ENCODE measurements around the gene KCTD11.
A peak's percentile ranks its signal among the peaks of the same experiment; 100 is the strongest.

The KCTD11 gene

GRCh38 chr17:7351665-7352502, at the start of gene KCTD11:
Gene KCTD11 (plus strand): TSS chr17:7352162.
- DNase-seq = peak; percentile 90

DNA sequence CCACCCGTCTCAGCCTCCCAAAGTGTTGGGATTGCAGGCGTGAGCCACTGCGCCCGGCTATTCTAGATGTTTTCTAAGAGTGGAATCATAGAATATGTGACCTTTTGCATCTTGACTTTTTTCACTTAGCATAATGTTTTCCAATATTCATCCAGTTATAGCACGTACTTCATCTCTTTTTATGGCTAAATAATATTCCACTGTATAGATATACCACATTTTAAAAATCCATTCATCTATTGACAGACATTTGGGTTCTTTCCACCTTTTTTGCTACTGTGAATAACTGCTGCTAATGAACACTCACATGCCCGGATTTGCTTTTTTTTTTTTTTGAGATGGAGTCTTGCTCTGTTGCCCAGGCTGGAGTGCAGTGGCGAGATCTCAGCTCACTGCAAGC, 47.8 kb upstream of the KCTD11 start:
- DNase-seq = no peak

GRCh38 chr17:7306911-7307685, 44.9 kb upstream of the KCTD11 start, which contains the start of gene EIF5A:
Gene EIF5A (plus strand): TSS chr17:7307628. CDS start chr17:7309636, 2,008 bp downstream.
- DNase-seq = peak; percentile 100

DNA sequence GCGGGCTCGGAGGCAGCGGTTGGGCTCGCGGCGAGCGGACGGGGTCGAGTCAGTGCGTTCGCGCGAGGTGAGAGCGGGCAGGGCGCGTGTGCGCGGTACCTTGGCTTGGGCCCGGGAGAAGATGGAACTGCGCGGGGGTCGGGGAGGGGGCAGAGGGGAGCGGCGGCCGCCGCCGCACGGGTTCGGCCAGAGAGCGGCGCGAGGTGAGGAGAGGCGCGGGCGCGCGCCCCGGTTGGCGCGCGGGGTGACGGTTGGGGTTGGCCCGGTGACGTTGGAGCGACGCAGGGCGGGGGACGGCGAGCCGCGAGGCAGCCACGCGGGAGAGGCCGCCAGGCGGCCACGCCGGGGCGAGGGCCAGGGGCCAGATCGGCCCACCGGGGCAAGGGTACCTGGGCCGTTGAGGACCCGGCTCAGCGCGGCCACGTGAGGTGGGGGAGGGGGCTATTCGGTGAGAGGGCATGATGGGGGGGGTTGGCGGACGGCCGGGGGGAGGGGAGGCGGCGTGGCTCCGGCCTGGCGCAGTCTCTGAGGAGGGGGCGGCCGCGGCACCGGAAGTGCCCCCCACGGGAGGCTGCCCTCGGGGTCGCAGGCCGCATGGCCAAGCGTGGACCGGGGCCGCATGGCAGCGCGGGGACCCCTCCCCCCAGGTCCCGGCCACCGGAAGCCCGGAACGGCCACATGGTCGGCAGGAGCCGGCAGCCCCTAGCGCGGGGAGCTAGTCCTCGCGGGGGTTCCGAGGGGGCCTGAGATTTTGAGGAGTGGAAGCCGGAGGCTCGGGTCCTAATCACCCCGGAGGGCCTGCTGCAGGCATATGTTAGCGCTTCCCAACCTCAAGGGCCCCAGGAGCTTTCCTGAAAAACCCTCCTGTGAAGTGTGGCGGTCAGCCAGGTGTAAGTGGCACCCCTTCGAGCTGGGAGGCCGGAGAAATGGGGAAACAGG, 44.0 kb upstream of the KCTD11 start:
- DNase-seq = peak; percentile 83

- DNase-seq = peak; percentile 92
These were observed 43.1 kb upstream of the KCTD11 start for GRCh38 chr17:7308625-7309433.

DNA sequence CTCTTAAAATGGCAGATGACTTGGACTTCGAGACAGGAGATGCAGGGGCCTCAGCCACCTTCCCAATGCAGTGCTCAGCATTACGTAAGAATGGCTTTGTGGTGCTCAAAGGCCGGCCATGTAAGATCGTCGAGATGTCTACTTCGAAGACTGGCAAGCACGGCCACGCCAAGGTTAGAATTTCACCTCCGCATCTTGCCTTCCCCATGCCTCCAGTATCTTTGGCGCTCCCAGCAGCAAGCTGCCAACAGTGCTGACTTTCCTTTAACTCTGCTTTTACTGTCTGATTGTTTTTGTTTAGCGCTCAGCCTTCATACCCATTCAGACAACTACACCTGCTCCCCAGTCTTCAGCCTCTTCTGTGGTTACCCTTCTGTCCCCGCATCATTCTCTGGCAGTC, 42.3 kb upstream of the KCTD11 start:
- DNase-seq = no peak

- no peak for DNase-seq
These were observed 40.8 kb upstream of the KCTD11 start for GRCh38 chr17:7311110-7311705.

- no peak for DNase-seq
These were observed 39.4 kb upstream of the KCTD11 start for GRCh38 chr17:7312432-7313087.

DNA sequence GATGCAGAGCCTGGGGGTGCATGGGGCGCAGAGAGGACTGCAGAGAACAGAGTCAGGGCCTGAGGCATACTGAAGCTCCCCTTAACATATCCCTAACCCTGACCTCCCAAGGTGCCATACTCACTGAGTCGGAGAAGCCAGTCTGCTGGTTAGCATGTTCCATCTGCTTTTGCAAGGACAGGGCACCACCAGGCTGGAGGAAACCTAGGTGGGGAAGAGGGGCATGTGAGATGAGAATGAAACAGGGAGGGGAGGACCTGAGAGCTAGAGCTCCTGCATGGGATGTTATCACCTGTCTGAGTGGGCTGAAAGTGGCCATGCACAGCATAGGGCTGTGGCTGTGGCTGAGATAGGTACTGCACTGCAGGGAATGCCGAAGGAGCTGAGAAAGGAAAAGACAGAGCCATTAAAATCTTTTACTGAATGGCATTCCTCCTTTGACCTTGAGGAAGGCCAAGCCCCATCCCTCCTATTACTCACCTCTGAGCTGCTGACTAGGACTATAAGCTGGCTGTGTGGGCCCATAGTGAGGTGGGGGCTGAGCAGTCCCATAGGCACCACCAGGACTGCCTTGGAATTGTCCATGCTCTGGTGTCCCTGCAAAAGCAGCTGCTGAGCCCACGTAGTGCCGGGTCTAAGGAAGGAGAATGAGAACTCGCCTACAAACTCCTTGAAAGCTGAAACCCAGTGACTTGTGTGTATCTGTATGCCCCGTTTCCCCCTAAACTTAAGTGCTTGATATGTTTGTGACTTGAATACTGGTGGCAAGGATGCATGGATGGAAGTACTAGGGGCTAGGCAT, 38.7 kb upstream of the KCTD11 start:
- peak; percentile 79 for DNase-seq

DNA sequence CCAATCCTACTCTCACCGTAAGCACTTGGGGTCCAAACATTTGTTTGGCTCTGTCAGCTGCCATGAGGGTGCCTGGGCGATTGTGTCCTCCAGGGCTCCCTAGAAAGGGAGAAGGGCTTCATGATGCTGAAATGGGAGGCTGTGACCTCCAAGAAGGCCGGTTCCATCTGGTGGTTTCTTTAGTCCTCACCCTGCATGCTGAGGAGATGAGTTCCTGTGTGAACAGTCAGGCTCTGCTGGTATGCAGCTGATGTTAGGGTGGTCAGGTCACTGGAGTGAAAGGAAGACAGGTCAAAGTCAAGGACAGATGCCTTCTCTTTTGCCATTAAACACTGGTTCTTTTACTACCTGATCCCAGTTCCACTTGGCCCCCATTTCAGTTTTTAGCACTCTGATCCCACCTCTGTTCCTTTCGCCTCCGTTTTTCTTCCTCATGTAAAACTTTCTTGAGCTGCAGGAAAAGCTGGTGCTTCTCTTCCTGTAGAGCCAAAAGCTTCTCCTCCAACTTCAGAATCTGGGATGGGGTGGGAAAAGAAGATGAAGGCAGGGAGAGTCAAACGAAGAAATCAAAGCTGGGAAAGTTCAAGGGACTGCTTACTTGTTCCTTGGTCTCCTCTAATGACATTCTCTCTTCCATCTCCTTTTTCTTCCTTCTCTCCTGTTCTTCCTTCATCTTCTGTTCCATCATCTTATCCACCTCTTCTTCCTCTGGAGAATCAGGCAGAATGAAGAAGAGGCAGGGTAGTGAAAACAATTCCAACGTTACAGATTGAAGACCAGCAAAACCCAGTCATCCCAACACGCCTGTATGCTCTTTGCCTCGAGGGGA, 37.9 kb upstream of the KCTD11 start:
- DNase-seq = peak; percentile 71

DNA sequence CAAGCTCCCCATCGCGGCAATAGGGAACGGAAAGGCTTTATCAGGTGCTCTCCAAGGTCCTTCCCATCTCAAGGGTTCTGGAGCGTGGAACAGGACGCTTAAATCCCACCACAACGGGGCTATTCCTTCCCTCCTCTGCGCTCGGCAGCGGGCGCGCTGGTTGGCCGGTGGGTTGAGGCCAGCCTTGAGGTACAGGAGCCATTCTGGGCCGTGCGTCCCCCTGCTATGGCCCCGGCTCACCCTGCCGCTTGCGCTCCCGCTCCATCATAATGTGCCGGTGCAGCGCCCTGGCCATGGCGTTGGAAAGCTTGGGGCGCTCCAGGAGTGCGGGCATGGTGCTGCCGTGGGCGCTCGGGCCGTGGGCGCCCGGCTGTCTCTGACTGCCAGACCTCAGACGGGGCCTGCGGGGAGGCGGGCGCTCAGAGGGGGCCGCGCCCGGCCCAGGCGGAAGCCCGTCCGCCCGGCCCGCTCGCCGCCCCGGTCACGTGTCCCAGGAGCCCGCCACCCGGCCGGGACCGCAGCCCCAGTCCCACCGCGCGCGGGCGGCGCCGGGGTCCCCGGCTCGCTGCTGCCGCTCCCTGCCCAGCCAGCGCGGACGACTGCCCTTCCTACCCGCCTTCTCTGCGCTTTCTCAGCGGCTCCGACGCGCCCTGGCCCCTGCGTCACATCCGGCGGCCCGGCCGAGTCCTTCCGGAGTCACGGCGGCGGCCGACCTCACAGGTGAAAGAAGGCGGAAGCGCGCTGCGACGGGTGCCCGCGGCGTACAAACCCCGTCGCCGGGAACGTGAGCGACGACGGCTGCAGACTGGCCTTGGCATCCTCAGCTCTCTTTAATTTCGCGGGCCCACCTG, 37.0 kb upstream of the KCTD11 start, which contains the start of gene GPS2:
Gene GPS2 (minus strand): TSS at position 642 of the 851 bp plus-strand sequence. CDS start 308 bp downstream, at position 334.
- DNase-seq = peak; percentile 97

- DNase-seq = no peak
These were observed 36.3 kb upstream of the KCTD11 start for GRCh38 chr17:7315570-7316235.

- DNase-seq = no peak
These were observed 34.7 kb upstream of the KCTD11 start for GRCh38 chr17:7317161-7317803.

GRCh38 chr17:7318121-7318860, 33.7 kb upstream of the KCTD11 start:
- DNase-seq = no peak

DNA sequence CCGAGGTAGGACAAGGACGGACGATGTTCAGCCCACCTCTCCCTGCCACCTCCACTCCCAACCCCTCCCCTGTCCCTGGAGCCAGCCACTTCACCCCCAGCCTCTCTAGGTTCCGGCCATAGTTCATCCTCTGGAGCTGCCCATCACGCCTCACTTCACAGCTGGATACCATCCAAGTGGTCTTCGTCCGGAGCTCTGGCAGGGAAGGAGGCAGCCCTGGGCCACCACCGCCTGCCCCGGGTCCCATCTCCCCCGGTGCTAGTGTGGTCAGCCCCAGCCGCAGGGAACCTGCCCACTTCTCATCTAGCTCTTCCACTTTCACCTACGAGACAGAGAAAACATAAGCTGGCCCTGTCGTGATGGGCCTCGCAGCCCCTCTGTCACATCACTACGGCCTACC, 30.5 kb upstream of the KCTD11 start:
- DNase-seq = no peak

Measured in activated CD8-positive, alpha-beta memory T cell treated with anti-CD3 and anti-CD28 coated beads for 24 hours (primary cell).